ENCODE measurements around the gene JAM3. TPM values are rescaled to one million over a fixed set of nuclear protein-coding genes. Genes with fewer than 3 reads are reported as not detected.

The JAM3 gene
- total RNA-seq, 1 experiment from 2014 or later, result 45.4 TPM

DNA sequence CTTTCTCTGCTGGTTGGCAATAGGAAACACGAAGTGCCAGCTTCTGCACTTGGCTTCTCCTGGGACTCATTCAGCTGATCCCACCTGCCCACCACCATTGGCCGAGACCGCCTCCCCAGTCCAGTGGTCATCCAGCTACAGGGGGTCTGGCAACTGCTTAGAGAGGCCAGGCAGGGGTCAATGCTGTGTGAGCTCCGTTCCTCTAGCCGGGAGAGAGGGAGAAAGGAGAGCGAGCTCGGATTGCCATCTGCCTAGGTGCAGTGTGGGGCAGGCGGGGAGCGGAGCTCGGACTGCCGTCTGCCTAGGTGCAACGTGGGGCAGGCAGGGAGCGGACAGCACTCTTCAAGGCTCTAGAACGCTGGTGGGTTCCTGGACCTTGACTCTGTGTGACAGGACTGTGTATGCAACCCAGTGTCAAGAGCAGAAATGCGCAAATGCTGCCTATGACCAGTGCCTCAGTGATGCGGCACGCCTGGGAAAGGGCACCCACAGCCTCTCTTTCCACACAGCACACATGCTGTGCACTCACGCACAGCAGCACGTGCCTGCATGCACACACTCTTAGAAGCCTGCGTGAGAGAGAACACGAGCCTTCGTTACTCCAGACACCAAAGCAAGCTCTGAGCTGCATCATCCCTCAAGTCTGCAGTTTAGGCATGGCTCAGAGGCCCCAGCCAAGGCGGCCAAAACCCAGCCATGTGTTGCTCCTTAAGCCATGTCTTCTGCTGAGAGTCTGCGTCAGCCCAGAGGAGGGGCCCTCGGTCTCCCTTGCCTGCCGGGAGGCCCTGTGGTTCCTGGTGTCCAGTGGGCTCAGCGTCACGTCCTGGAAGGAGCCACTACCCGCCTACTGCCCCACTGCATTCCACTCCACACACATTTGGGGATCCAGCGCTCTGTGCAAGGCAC is 26.8 kb upstream of the JAM3 start:
- H3K4me3 ChIP-seq (ENCODE audit: low read depth in 2 of 2, low read length in 2 of 2), result no peak overlapping the region
- no TSS peak for BruUV-seq (replicated peaks)
- in situ Hi-C loops (cut with HindIII; ENCODE audit: low pct_unique_long_range_greater_than_20kb, low sequenced_read_pairs), result no loop called here
- peaks cover 2% of the 10 kb centered on the region; the same call in 1 of the 2 replicates for H3K27me3 ChIP-seq (ENCODE audit: control insufficient read depth, insufficient read depth, low read length)
- no peaks in the 10 kb centered on the region for H3K36me3 ChIP-seq (ENCODE audit: control insufficient read depth, insufficient read depth, low read length)
- TF ChIP-seq, protein P1, sequence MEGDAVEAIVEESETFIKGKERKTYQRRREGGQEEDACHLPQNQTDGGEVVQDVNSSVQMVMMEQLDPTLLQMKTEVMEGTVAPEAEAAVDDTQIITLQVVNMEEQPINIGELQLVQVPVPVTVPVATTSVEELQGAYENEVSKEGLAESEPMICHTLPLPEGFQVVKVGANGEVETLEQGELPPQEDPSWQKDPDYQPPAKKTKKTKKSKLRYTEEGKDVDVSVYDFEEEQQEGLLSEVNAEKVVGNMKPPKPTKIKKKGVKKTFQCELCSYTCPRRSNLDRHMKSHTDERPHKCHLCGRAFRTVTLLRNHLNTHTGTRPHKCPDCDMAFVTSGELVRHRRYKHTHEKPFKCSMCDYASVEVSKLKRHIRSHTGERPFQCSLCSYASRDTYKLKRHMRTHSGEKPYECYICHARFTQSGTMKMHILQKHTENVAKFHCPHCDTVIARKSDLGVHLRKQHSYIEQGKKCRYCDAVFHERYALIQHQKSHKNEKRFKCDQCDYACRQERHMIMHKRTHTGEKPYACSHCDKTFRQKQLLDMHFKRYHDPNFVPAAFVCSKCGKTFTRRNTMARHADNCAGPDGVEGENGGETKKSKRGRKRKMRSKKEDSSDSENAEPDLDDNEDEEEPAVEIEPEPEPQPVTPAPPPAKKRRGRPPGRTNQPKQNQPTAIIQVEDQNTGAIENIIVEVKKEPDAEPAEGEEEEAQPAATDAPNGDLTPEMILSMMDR (IDR thresholded peaks at IDR 0.05), result no peak
- TF ChIP-seq, protein P2, sequence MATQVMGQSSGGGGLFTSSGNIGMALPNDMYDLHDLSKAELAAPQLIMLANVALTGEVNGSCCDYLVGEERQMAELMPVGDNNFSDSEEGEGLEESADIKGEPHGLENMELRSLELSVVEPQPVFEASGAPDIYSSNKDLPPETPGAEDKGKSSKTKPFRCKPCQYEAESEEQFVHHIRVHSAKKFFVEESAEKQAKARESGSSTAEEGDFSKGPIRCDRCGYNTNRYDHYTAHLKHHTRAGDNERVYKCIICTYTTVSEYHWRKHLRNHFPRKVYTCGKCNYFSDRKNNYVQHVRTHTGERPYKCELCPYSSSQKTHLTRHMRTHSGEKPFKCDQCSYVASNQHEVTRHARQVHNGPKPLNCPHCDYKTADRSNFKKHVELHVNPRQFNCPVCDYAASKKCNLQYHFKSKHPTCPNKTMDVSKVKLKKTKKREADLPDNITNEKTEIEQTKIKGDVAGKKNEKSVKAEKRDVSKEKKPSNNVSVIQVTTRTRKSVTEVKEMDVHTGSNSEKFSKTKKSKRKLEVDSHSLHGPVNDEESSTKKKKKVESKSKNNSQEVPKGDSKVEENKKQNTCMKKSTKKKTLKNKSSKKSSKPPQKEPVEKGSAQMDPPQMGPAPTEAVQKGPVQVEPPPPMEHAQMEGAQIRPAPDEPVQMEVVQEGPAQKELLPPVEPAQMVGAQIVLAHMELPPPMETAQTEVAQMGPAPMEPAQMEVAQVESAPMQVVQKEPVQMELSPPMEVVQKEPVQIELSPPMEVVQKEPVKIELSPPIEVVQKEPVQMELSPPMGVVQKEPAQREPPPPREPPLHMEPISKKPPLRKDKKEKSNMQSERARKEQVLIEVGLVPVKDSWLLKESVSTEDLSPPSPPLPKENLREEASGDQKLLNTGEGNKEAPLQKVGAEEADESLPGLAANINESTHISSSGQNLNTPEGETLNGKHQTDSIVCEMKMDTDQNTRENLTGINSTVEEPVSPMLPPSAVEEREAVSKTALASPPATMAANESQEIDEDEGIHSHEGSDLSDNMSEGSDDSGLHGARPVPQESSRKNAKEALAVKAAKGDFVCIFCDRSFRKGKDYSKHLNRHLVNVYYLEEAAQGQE (IDR thresholded peaks at IDR 0.05; ENCODE audit: insufficient read depth in 1 of 2, low read depth in 2 of 2, low read length in 1 of 2), result no peak
- ChIA-PET CTCF (interaction anchor here (0.7 to 1.6 kb wide), 2 partner anchors 8 to 19 kb away, joined by 3 read pairs; no protein-coding TSS in a partner anchor), POLR2A (interaction anchor here (0.6 kb wide), 1 partner anchor 17 kb away, joined by 3 read pairs; no protein-coding TSS in a partner anchor)
- intact Hi-C loops (cut with micrococcal nuclease; ENCODE audit: unreplicated experiment), result no loop called here
- no peak for ATAC-seq
- no peaks in the 10 kb centered on the region for H3K9me3 ChIP-seq (ENCODE audit: control insufficient read depth, insufficient read depth, low read depth, low read length)
- H3K27ac ChIP-seq (ENCODE audit: low read length), result no peak overlapping the region
- H3K4me1 ChIP-seq (ENCODE audit: control insufficient read depth, insufficient read depth, low read length), result peaks cover 8% of the 10 kb centered on the region
- DNase-seq (ENCODE audit: low read depth, low spot score), result no peak

DNA sequence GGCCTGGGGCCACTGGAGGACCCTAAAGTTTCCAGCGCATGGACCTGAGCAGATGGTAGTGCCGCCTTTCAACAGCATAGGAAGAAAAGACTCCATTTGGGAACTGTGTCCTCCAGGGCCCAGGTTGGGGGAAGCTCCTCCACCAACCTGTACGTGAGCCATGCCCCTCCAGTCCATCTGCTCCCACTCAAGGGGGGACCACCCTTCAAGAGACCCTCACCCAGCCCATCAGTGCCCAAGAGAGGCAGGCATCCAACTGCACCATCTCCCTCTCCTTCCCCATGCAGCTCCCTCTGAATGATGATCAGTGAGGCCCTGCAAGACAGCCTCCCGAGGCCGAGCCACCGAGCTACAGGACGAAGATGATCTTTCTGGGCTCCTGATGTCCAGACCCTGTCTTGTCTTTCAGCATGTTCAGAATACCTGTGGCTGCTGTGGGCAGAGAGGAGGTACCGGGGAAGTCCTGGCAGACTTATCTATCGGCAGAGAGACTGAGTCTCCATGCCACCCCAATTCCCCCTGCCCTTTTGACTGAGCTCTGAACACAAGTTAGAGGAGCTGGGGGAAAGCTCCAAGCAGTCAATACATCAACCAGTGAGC is 25.0 kb upstream of the JAM3 start:
- DNase-seq (ENCODE audit: low read depth, low spot score) (no peak), ATAC-seq (no peak)
- CTCF ChIA-PET, result interaction anchor here (3.6 kb wide), 1 partner anchor 116 kb away, joined by 21 read pairs; no protein-coding TSS in a partner anchor
- in situ Hi-C loops (cut with HindIII; ENCODE audit: low pct_unique_long_range_greater_than_20kb, low sequenced_read_pairs) (no loop called here), intact Hi-C loops (cut with micrococcal nuclease; ENCODE audit: unreplicated experiment) (no loop called here)
- POLR2A ChIA-PET, result no interaction called here
- H3K4me3 ChIP-seq (ENCODE audit: low read depth in 2 of 2, low read length in 2 of 2), result no peak overlapping the region
- H3K36me3 ChIP-seq (ENCODE audit: control insufficient read depth, insufficient read depth, low read length), result no peaks in the 10 kb centered on the region
- H3K27me3 ChIP-seq (ENCODE audit: control insufficient read depth, insufficient read depth, low read length), result no peaks in the 10 kb centered on the region; the same call in 1 of the 2 replicates
- TF ChIP-seq TCF7L2 (IDR thresholded peaks at IDR 0.05; ENCODE audit: low read depth, low read length), result no peak
- no peaks in the 10 kb centered on the region for H3K9me3 ChIP-seq (ENCODE audit: control insufficient read depth, insufficient read depth, low read depth, low read length)
- H3K27ac ChIP-seq (ENCODE audit: low read length), result no peak overlapping the region
- H3K4me1 ChIP-seq (ENCODE audit: control insufficient read depth, insufficient read depth, low read length), result peaks cover 3% of the 10 kb centered on the region; the same call in 1 of the 2 replicates
- no TSS peak for BruUV-seq (replicated peaks)
